GM23338 (cell line): ENCODE data around the gene SCAPER. TPM values are rescaled to one million over a fixed set of nuclear protein-coding genes. Genes with fewer than 3 reads are reported as not detected.

Source experiments
- ATAC-seq: fragments of 200-7000 bp; cut with Tn5 transposase; 3 replicates; pipeline ENCODE4 v1.9.1; 2020
- DNase-seq: peaks from one replicate; pipeline ENCODE4 v3.0.0-alpha.2; 2015; ENCODE audit warnings: low spot score
- H2AFZ ChIP-seq: fragments of 200-600 bp; sonication (generic); 2 replicates; pipeline ENCODE4 v1.8.0; 2016; ENCODE audit warnings: antibody characterized with exemption, mild to moderate bottlenecking, moderate library complexity
- H3F3A ChIP-seq: fragments of 200-600 bp; sonication (generic); replicated peaks from 2 replicates; pipeline ENCODE4 v1.8.0; 2017; ENCODE audit warnings: antibody characterized with exemption, mixed run types, low read depth
- H3K27ac ChIP-seq: fragments of 200-600 bp; sonication (generic); 2 replicates; pipeline ENCODE4 v1.6.1; 2016; ENCODE audit warnings: low read depth
- H3K27me3 ChIP-seq: fragments of 200-600 bp; sonication (generic); 2 replicates; pipeline ENCODE4 v1.8.0; 2016; ENCODE audit warnings: mild to moderate bottlenecking, mixed run types, moderate library complexity; ENCODE audit not compliant: insufficient read depth
- H3K36me3 ChIP-seq: fragments of 200-600 bp; sonication (generic); 2 replicates; pipeline ENCODE4 v1.8.0; 2016; ENCODE audit warnings: mild to moderate bottlenecking; ENCODE audit not compliant: insufficient read depth
- H3K4me1 ChIP-seq: fragments of 200-600 bp; sonication (generic); 2 replicates; pipeline ENCODE4 v1.8.0; 2016; ENCODE audit warnings: mild to moderate bottlenecking, moderate library complexity; ENCODE audit not compliant: insufficient read depth
- H3K4me2 ChIP-seq: fragments of 200-600 bp; sonication (generic); 2 replicates; pipeline ENCODE4 v1.7.1; 2017; ENCODE audit warnings: mixed run types
- H3K4me3 ChIP-seq: fragments of 200-600 bp; sonication (generic); 2 replicates; pipeline ENCODE4 v1.6.1; 2016; ENCODE audit warnings: mixed run types
- H3K79me2 ChIP-seq: fragments of 200-600 bp; sonication (generic); replicated peaks from 2 replicates; pipeline ENCODE4 v1.8.0; 2017; ENCODE audit warnings: mild to moderate bottlenecking; ENCODE audit not compliant: insufficient read depth
- H3K9me2 ChIP-seq: fragments of 200-600 bp; sonication (generic); 2 replicates; pipeline ENCODE4 v1.8.0; 2017; ENCODE audit not compliant: insufficient read depth
- H4K20me1 ChIP-seq: fragments of 200-600 bp; sonication (generic); replicated peaks from 2 replicates; pipeline ENCODE4 v1.8.0; 2017; ENCODE audit warnings: mild to moderate bottlenecking; ENCODE audit not compliant: insufficient read depth
- H3K27ac Mint-ChIP-seq: 2 replicates; pipeline ENCODE4 v1.8.0; 2020; ENCODE audit warnings: inconsistent platforms, mild to moderate bottlenecking, moderate library complexity, mixed read lengths
- H3K27me3 Mint-ChIP-seq: 3 replicates; pipeline ENCODE4 v1.8.0; 2022; ENCODE audit warnings: low read depth, mild to moderate bottlenecking, moderate library complexity, mixed read lengths, inconsistent platforms; ENCODE audit not compliant: insufficient read depth, poor library complexity
- H3K36me3 Mint-ChIP-seq: 3 replicates; pipeline ENCODE4 v1.8.0; 2021; ENCODE audit warnings: low read depth, mild to moderate bottlenecking, inconsistent platforms, moderate library complexity, mixed read lengths
- H3K4me1 Mint-ChIP-seq: 3 replicates; pipeline ENCODE4 v1.8.0; 2020; ENCODE audit warnings: mild to moderate bottlenecking, inconsistent platforms, mixed read lengths
- H3K4me3 Mint-ChIP-seq: 3 replicates; pipeline ENCODE4 v1.8.0; 2021; ENCODE audit warnings: moderate library complexity, mild to moderate bottlenecking, inconsistent platforms, mixed read lengths
- H3K9me3 Mint-ChIP-seq: 3 replicates; pipeline ENCODE4 v1.8.0; 2020; ENCODE audit warnings: moderate library complexity, mild to moderate bottlenecking, inconsistent platforms, mixed read lengths
- CREB1 ChIP-seq: fragments of 250-450 bp; sonication (Bioruptor Pico); IDR thresholded peaks from 2 replicates; pipeline ENCODE4 v1.5.0; 2020; ENCODE audit warnings: low read depth, mild to moderate bottlenecking, moderate library complexity
- EZH2 ChIP-seq: fragments of 200-600 bp; sonication (generic); IDR thresholded peaks from one replicate; pipeline ENCODE4 v1.8.0; 2017; ENCODE audit warnings: antibody characterized with exemption, mild to moderate bottlenecking, low read depth; ENCODE audit not compliant: unreplicated experiment
- EZH2phosphoT487 ChIP-seq: fragments of 200-600 bp; sonication (generic); IDR thresholded peaks from one replicate; pipeline ENCODE4 v1.8.1; 2018; ENCODE audit warnings: antibody characterized with exemption; ENCODE audit not compliant: unreplicated experiment
- JUNB ChIP-seq: IDR thresholded peaks from one replicate; pipeline ENCODE4 v1.6.1; 2016; ENCODE audit warnings: antibody characterized with exemption; ENCODE audit not compliant: unreplicated experiment
- NANOG ChIP-seq: IDR thresholded peaks from 2 replicates; pipeline ENCODE4 v1.6.1; 2016; ENCODE audit warnings: antibody characterized with exemption, borderline replicate concordance
- POLR2AphosphoS5 ChIP-seq: IDR thresholded peaks from 2 replicates; pipeline ENCODE4 v1.6.1; 2016; ENCODE audit warnings: antibody characterized with exemption, low read depth
- REST ChIP-seq: IDR thresholded peaks from one replicate; pipeline ENCODE4 v1.6.1; 2018; ENCODE audit warnings: antibody characterized with exemption; ENCODE audit not compliant: unreplicated experiment
- STAT1 ChIP-seq: IDR thresholded peaks from one replicate; pipeline ENCODE4 v1.6.1; 2016; ENCODE audit warnings: antibody characterized with exemption; ENCODE audit not compliant: unreplicated experiment
- ZNF114 ChIP-seq: fragments of 250-450 bp; sonication (Bioruptor Pico); IDR thresholded peaks from 2 replicates; pipeline ENCODE4 v1.5.0; 2020; ENCODE audit warnings: mild to moderate bottlenecking, moderate library complexity
- ZNF331 ChIP-seq: fragments of 250-450 bp; sonication (Bioruptor Pico); IDR thresholded peaks from 2 replicates; pipeline ENCODE4 v1.5.0; 2020; ENCODE audit warnings: low read depth, mild to moderate bottlenecking, moderate library complexity
- ZNF462 ChIP-seq: fragments of 250-450 bp; sonication (Bioruptor Pico); IDR thresholded peaks from 2 replicates; pipeline ENCODE4 v1.5.0; 2020; ENCODE audit warnings: mild to moderate bottlenecking, moderate library complexity
- polyA plus RNA-seq: library from polyadenylated mRNA; unstranded; fragments of >200 nt; fragmentation: Nextera tagmentation; extraction: Ambion mirVana; gene quantifications from 2 replicates; pipeline ENCODE4 v1.2.1, GENCODE V29; 2016
- total RNA-seq: library from RNA; depleted of rRNA; stranded (reverse); fragments of >200 nt; shearing (Covaris generic); gene quantifications from 2 replicates; pipeline ENCODE4 v1.2.3, GENCODE V29; 2014
- TF ChIP-seq, protein P1 (sequence below), 2 experiments: fragments of 200-600 bp in 1 of 2; sonication (generic) in 1 of 2; conservative IDR thresholded peaks; 2 replicates each; pipeline versions ENCODE4 v1.5.1 to v1.6.1; 2016 to 2017; ENCODE audit warnings: antibody characterized with exemption in 2 of 2, low read depth in 2 of 2, mild to moderate bottlenecking in 2 of 2, moderate library complexity in 1 of 2
- TF ChIP-seq, protein P2 (sequence below): IDR thresholded peaks from 2 replicates; pipeline ENCODE4 v1.6.1; 2016; ENCODE audit warnings: antibody characterized with exemption

Gene SCAPER
- total and polyA plus RNA-seq, 2 experiments from 2014 or later = 9.1 to 17.6 TPM

GRCh38 chr15:76566276-76566675 is 338.9 kb downstream of the SCAPER start:
- Mint-ChIP-seq H3K36me3 (peaks cover 6% of the 10 kb centered on the region; the same call in 1 of the 3 replicates), H3K27me3 (no peaks in the 10 kb centered on the region), H3K4me1 (peaks cover 4% of the 10 kb centered on the region; the same call in 2 of the 3 replicates), H3K4me3 (no peak overlapping the region), H3K9me3 (peaks cover 10% of the 10 kb centered on the region; the same call in 2 of the 3 replicates), H3K27ac (no peak overlapping the region)
- DNase-seq = no peak
- no peak overlapping the region for H3K27ac ChIP-seq
- H3K4me2 ChIP-seq = no peak overlapping the region
- ATAC-seq = no peak
- H4K20me1 ChIP-seq = no peaks in the 10 kb centered on the region
- TF ChIP-seq REST = no peak
- no peak for TF ChIP-seq EZH2
- no peak for TF ChIP-seq ZNF331 (CRISPR knock-in tag)
- TF ChIP-seq CREB1 (CRISPR knock-in tag) = no peak
- no peak for TF ChIP-seq ZNF462 (CRISPR knock-in tag)
- TF ChIP-seq STAT1 = no peak
- TF ChIP-seq ZNF114 = no peak
- TF ChIP-seq, protein P1, sequence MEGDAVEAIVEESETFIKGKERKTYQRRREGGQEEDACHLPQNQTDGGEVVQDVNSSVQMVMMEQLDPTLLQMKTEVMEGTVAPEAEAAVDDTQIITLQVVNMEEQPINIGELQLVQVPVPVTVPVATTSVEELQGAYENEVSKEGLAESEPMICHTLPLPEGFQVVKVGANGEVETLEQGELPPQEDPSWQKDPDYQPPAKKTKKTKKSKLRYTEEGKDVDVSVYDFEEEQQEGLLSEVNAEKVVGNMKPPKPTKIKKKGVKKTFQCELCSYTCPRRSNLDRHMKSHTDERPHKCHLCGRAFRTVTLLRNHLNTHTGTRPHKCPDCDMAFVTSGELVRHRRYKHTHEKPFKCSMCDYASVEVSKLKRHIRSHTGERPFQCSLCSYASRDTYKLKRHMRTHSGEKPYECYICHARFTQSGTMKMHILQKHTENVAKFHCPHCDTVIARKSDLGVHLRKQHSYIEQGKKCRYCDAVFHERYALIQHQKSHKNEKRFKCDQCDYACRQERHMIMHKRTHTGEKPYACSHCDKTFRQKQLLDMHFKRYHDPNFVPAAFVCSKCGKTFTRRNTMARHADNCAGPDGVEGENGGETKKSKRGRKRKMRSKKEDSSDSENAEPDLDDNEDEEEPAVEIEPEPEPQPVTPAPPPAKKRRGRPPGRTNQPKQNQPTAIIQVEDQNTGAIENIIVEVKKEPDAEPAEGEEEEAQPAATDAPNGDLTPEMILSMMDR (conservative IDR thresholded peaks at IDR 0.05; ENCODE audit: low read depth in 2 of 2) = no peak
- TF ChIP-seq, protein P2, sequence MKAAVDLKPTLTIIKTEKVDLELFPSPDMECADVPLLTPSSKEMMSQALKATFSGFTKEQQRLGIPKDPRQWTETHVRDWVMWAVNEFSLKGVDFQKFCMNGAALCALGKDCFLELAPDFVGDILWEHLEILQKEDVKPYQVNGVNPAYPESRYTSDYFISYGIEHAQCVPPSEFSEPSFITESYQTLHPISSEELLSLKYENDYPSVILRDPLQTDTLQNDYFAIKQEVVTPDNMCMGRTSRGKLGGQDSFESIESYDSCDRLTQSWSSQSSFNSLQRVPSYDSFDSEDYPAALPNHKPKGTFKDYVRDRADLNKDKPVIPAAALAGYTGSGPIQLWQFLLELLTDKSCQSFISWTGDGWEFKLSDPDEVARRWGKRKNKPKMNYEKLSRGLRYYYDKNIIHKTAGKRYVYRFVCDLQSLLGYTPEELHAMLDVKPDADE = no peak
- TF ChIP-seq JUNB = no peak
- no peak for TF ChIP-seq EZH2phosphoT487
- TF ChIP-seq POLR2AphosphoS5 = no peak
- TF ChIP-seq NANOG = no peak
- no peak overlapping the region for H2AFZ ChIP-seq
- H3K9me2 ChIP-seq = no peaks in the 10 kb centered on the region
- H3F3A ChIP-seq = no peaks in the 10 kb centered on the region
- no peaks in the 10 kb centered on the region for H3K79me2 ChIP-seq
- no peaks in the 10 kb centered on the region for H3K4me1 ChIP-seq
- H3K4me3 ChIP-seq = no peak overlapping the region
- no peaks in the 10 kb centered on the region for H3K27me3 ChIP-seq
- H3K36me3 ChIP-seq = no peaks in the 10 kb centered on the region
